ENCODE measurements around the gene CMTM4. TPM values are rescaled to one million over a fixed set of nuclear protein-coding genes. Genes with fewer than 3 reads are reported as not detected.

Gene CMTM4
- total and polyA plus RNA-seq, 4 experiments from 2014 or later, result 0.21 to 2.2 (median 2.0) TPM; not detected in 1

DNA sequence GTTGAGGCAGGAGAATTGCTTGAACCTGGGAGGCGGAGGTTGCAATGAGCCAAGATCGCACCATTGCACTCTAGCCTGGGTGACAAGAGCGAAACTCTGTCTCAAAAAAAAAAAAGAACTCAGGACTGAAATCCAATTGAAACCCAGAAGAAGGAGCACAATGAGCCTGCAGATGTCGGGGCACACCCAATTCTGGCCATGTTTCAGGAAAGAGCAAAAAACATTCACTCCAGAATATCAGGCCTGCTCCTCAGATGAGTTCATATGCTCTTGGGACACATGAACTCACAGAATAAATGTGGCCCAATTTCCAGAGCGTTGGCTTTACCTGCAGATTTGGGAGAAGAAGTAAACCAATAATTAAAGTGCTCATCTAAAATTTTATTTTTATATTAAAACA is 120.2 kb downstream of the CMTM4 start:
- intact Hi-C loops (cut with micrococcal nuclease), result no loop called here
- ChIA-PET POLR2A (ENCODE audit: partially characterized antibody) (interaction anchor here (0.9 kb wide), 1 partner anchor 28 kb away, joined by 3 read pairs; no protein-coding TSS in a partner anchor), CTCF (ENCODE audit: partially characterized antibody) (interaction anchor here (0.7 to 3.1 kb wide), 3 partner anchors 13 to 32 kb away, joined by 3 to 20 read pairs (median 4); no protein-coding TSS in a partner anchor)
- Mint-ChIP-seq H3K4me3 (no peak overlapping the region), H3K4me1 (peaks cover 4 to 27% (median 11%) of the 10 kb centered on the region in 4 donors), H3K27me3 (peaks cover 2 to 6% of the 10 kb centered on the region in 2 donors), H3K36me3 (no peaks in the 10 kb centered on the region), H3K9me3 (no peaks in the 10 kb centered on the region), H3K27ac (no peak overlapping the region)
- no peak overlapping the region for H3K4me3 ChIP-seq (ENCODE audit: low read length in 2 of 2)
- H3K4me1 ChIP-seq (ENCODE audit: insufficient read depth, low read length), result peaks cover 5% of the 10 kb centered on the region
- no peak overlapping the region for H3K27ac ChIP-seq (ENCODE audit: low read depth, low read length)
- H3K27me3 ChIP-seq (ENCODE audit: insufficient read depth, low read length), result peaks cover 3% of the 10 kb centered on the region
- DNase-seq, result no peak
- no peaks in the 10 kb centered on the region for H3K36me3 ChIP-seq (ENCODE audit: insufficient read depth, low read length)
- no peaks in the 10 kb centered on the region for H3K9me3 ChIP-seq (ENCODE audit: control insufficient read depth in 1 of 2, low read length in 2 of 2)

DNA sequence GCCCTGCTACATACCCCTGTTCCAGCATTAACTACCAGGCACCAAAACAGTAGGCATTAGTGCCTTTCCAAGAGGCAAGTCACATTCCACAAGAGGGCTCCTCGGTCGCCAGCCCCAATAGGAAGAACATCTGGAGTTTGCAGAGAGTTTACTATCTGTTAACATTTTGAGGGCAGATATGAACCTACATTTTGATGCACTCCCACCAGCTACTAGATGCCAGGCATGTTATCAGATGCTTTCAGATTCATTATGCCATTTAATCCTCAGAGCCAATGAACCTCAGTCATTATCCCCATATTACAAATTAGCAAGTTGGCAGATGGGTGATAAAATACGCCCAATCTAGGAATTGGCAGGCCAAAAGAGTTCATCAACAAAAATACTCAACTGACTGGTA is 121.5 kb downstream of the CMTM4 start:
- H3K27ac Mint-ChIP-seq, result peak overlapping the region in 2 of 7 donors; percentile 9 to 80
- POLR2A ChIA-PET (ENCODE audit: partially characterized antibody), result interaction anchor here (1.3 to 1.6 kb wide), 3 partner anchors 23 to 62 kb away, joined by 4 read pairs; partner anchors contain the start of gene CKLF

DNA sequence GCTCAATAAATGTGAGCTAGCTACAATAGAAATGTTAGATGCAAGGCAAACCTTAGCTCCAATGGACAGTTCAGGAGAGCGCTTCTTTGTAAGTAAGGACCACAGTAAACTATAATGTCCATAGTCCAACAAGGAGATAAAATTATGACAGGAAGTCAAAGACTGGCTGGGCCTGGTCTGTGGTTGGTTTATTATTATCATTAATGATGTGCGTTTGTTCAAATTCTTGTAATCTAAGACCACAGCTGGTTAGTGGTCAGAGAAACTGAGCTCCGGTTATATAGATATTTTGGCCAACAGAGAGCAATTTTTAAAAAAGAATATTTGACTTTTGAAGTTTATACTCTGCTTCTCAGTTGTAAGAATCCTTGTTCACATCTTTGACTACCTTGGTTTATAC is 122.0 kb downstream of the CMTM4 start:
- no peaks in the 10 kb centered on the region for H3K36me3 ChIP-seq (ENCODE audit: insufficient read depth, low read length)

More for the DNA sequence above, 121.5 kb downstream of the CMTM4 start:
- peaks cover 3% of the 10 kb centered on the region for H3K27me3 ChIP-seq (ENCODE audit: insufficient read depth, low read length)
- CTCF ChIA-PET (ENCODE audit: partially characterized antibody), result interaction anchor here (0.9 to 3.1 kb wide), 5 partner anchors 10 to 96 kb away, joined by 3 to 20 read pairs (median 4); no protein-coding TSS in a partner anchor
- H3K4me3 Mint-ChIP-seq, result no peak overlapping the region
- peaks cover 4 to 31% (median 16%) of the 10 kb centered on the region in 4 donors for H3K4me1 Mint-ChIP-seq
- H3K9me3 Mint-ChIP-seq, result no peaks in the 10 kb centered on the region
- no peak overlapping the region for H3K27ac ChIP-seq (ENCODE audit: low read depth, low read length)
- H3K4me1 ChIP-seq (ENCODE audit: insufficient read depth, low read length), result peaks cover 5% of the 10 kb centered on the region
- no peaks in the 10 kb centered on the region for H3K36me3 ChIP-seq (ENCODE audit: insufficient read depth, low read length)
- no peak for DNase-seq
- peaks cover 0 to under 1% of the 10 kb centered on the region in 2 donors for H3K36me3 Mint-ChIP-seq
- peaks cover 2 to 4% of the 10 kb centered on the region in 2 donors for H3K27me3 Mint-ChIP-seq
- intact Hi-C loops (cut with micrococcal nuclease), result no loop called here
- H3K4me3 ChIP-seq (ENCODE audit: low read length in 2 of 2), result no peak overlapping the region
- no peaks in the 10 kb centered on the region for H3K9me3 ChIP-seq (ENCODE audit: control insufficient read depth in 1 of 2, low read length in 2 of 2)

GRCh38 chr16:66574081-66574480 is 122.5 kb downstream of the CMTM4 start:
- CTCF ChIA-PET (ENCODE audit: partially characterized antibody), result interaction anchor here (1.0 to 4.1 kb wide), 5 partner anchors 11 to 169 kb away, joined by 3 to 21 read pairs (median 4); no protein-coding TSS in a partner anchor
- Mint-ChIP-seq H3K36me3 (peaks cover 0 to 3% of the 10 kb centered on the region in 2 donors), H3K4me3 (no peak overlapping the region), H3K27ac (peak overlapping the region in 2 of 7 donors; percentile 17 to 19), H3K9me3 (no peaks in the 10 kb centered on the region), H3K27me3 (peaks cover 0 to 4% of the 10 kb centered on the region in 2 donors), H3K4me1 (peaks cover 4 to 22% (median 13%) of the 10 kb centered on the region in 4 donors)
- no peak overlapping the region for H3K4me3 ChIP-seq (ENCODE audit: low read length in 2 of 2)
- H3K36me3 ChIP-seq (ENCODE audit: insufficient read depth, low read length), result no peaks in the 10 kb centered on the region
- POLR2A ChIA-PET (ENCODE audit: partially characterized antibody), result interaction anchor here (1.0 to 1.6 kb wide), 4 partner anchors 9 to 61 kb away, joined by 3 to 4 read pairs (median 4); partner anchors contain the start of gene CKLF
- no peak for DNase-seq
- H3K27ac ChIP-seq (ENCODE audit: low read depth, low read length), result no peak overlapping the region
- H3K4me1 ChIP-seq (ENCODE audit: insufficient read depth, low read length), result no peaks in the 10 kb centered on the region
- H3K9me3 ChIP-seq (ENCODE audit: control insufficient read depth in 1 of 2, low read length in 2 of 2), result no peaks in the 10 kb centered on the region
- intact Hi-C loops (cut with micrococcal nuclease), result no loop called here
- peaks cover 3% of the 10 kb centered on the region for H3K27me3 ChIP-seq (ENCODE audit: insufficient read depth, low read length)

More for the DNA sequence above, 122.0 kb downstream of the CMTM4 start:
- no peak overlapping the region for H3K27ac ChIP-seq (ENCODE audit: low read depth, low read length)
- peaks cover 4 to 25% (median 14%) of the 10 kb centered on the region in 4 donors for H3K4me1 Mint-ChIP-seq
- no peak overlapping the region for H3K4me3 ChIP-seq (ENCODE audit: low read length in 2 of 2)
- H3K27ac Mint-ChIP-seq, result peak overlapping the region in 1 of 7 donors; percentile 80
- intact Hi-C loops (cut with micrococcal nuclease), result no loop called here
- DNase-seq, result no peak
- peaks cover 3% of the 10 kb centered on the region for H3K4me1 ChIP-seq (ENCODE audit: insufficient read depth, low read length)
- H3K27me3 ChIP-seq (ENCODE audit: insufficient read depth, low read length), result peaks cover 3% of the 10 kb centered on the region
- no peak overlapping the region for H3K4me3 Mint-ChIP-seq
- peaks cover 0 to 3% of the 10 kb centered on the region in 2 donors for H3K36me3 Mint-ChIP-seq
- no peaks in the 10 kb centered on the region for H3K9me3 Mint-ChIP-seq
- peaks cover 0 to 4% of the 10 kb centered on the region in 2 donors for H3K27me3 Mint-ChIP-seq
- H3K9me3 ChIP-seq (ENCODE audit: control insufficient read depth in 1 of 2, low read length in 2 of 2), result no peaks in the 10 kb centered on the region
- CTCF ChIA-PET (ENCODE audit: partially characterized antibody), result interaction anchor here (1.0 to 3.1 kb wide), 4 partner anchors 11 to 95 kb away, joined by 3 to 20 read pairs (median 4); no protein-coding TSS in a partner anchor
- POLR2A ChIA-PET (ENCODE audit: partially characterized antibody), result interaction anchor here (1.0 to 1.6 kb wide), 4 partner anchors 9 to 62 kb away, joined by 3 to 4 read pairs (median 4); partner anchors contain the start of gene CKLF

- Histone ChIP-seq H3K36me3 (ENCODE audit: insufficient read depth, low read length) (no peaks in the 10 kb centered on the region), H3K4me3 (ENCODE audit: low read length in 2 of 2) (no peak overlapping the region), H3K4me1 (ENCODE audit: insufficient read depth, low read length) (no peaks in the 10 kb centered on the region), H3K9me3 (ENCODE audit: control insufficient read depth in 1 of 2, low read length in 2 of 2) (no peaks in the 10 kb centered on the region), H3K27ac (ENCODE audit: low read depth, low read length) (no peak overlapping the region), H3K27me3 (ENCODE audit: insufficient read depth, low read length) (no peaks in the 10 kb centered on the region)
- intact Hi-C loops (cut with micrococcal nuclease), result loop anchor here (2.0 kb wide), 1 partner anchor 20 kb away; the partner anchor contains the start of gene CKLF
- H3K4me1 Mint-ChIP-seq, result peaks cover 0 to 14% (median 10%) of the 10 kb centered on the region in 4 donors
- H3K27ac Mint-ChIP-seq, result peak overlapping the region; percentile 5 to 86 (median 68)
- CTCF ChIA-PET (ENCODE audit: partially characterized antibody), result interaction anchor here (1.8 to 4.1 kb wide), 3 partner anchors 9 to 18 kb away, joined by 4 to 21 read pairs (median 5); no protein-coding TSS in a partner anchor
- no peak for DNase-seq
- peaks cover 7 to 10% of the 10 kb centered on the region in 2 donors for H3K36me3 Mint-ChIP-seq
- peaks cover 0 to 1% of the 10 kb centered on the region in 2 donors for H3K27me3 Mint-ChIP-seq
- no peaks in the 10 kb centered on the region for H3K9me3 Mint-ChIP-seq
- H3K4me3 Mint-ChIP-seq, result no peak overlapping the region
- POLR2A ChIA-PET (ENCODE audit: partially characterized antibody), result interaction anchor here (1.3 to 1.4 kb wide), 3 partner anchors 19 to 51 kb away, joined by 3 to 5 read pairs (median 4); partner anchors contain the start of gene CKLF
These were observed 124.2 kb downstream of the CMTM4 start for GRCh38 chr16:66572356-66572755.

DNA sequence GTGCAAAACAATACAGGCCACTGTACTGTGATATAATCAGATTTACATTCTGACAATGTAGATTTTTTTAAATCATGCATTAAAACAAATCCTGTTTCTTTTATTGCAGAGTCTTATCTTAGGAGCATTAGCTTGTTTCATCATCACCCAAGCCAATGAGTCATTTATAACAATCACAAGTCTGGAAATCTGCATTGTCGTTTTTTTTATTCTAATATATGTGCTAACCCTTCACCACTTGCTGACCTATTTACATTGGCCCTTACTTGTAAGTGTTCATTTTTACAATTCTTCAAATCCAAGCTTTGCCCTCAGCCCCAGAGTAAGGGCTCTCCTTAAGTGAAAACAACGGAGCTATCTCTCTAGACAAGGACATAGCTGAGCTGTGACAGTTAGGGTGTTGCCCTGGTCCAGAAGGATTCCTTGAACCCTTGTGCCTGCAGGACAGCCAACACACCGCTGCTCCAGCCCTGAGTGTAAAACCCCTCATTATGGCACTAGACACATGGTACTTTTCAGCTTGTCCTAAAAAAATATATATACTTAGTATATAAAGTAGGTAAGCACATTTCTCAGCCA is 126.6 kb downstream of the CMTM4 start:
- intact Hi-C loops (cut with micrococcal nuclease), result no loop called here
- peaks cover under 1 to 20% (median 10%) of the 10 kb centered on the region in 4 donors for H3K4me1 Mint-ChIP-seq
- ChIA-PET POLR2A (ENCODE audit: partially characterized antibody) (interaction anchor here (1.0 kb wide), 1 partner anchor 20 kb away, joined by 3 read pairs; no protein-coding TSS in a partner anchor), CTCF (ENCODE audit: partially characterized antibody) (interaction anchor here (1.0 to 4.1 kb wide), 7 partner anchors 7 to 261 kb away, joined by 3 to 21 read pairs (median 3); partner anchors contain the start of genes CMTM2 and NAE1)
- Histone ChIP-seq H3K27ac (ENCODE audit: low read depth, low read length) (no peak overlapping the region), H3K9me3 (ENCODE audit: control insufficient read depth in 1 of 2, low read length in 2 of 2) (no peaks in the 10 kb centered on the region), H3K4me3 (ENCODE audit: low read length in 2 of 2) (no peak overlapping the region), H3K27me3 (ENCODE audit: insufficient read depth, low read length) (no peaks in the 10 kb centered on the region), H3K36me3 (ENCODE audit: insufficient read depth, low read length) (peaks cover 14% of the 10 kb centered on the region), H3K4me1 (ENCODE audit: insufficient read depth, low read length) (peaks cover 2% of the 10 kb centered on the region)
- DNase-seq, result no peak
- no peaks in the 10 kb centered on the region for H3K9me3 Mint-ChIP-seq
- H3K36me3 Mint-ChIP-seq, result peaks cover 27 to 29% of the 10 kb centered on the region in 2 donors
- H3K27ac Mint-ChIP-seq, result peak overlapping the region in 2 of 7 donors; percentile 16 to 46
- no peak overlapping the region for H3K4me3 Mint-ChIP-seq
- no peaks in the 10 kb centered on the region for H3K27me3 Mint-ChIP-seq

DNA sequence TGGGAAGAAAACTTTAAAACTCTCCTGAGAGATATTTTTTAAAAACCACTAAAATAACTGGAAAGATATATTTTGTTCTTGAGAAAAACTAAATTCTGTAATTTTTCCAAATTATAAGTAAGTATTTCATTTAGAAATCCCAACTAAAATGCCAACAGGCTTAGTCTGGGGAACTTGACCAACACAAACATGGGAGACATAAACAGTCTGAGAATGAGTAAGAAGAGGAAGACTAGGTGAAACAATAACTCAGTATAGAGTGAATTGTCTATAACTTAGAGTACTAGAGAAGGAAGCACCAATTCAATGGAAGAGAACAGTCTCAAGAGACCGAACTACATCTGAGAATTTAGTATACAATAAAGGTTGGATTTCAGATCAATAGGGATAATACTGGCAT is 127.4 kb downstream of the CMTM4 start:
- H3K27ac Mint-ChIP-seq, result peak overlapping the region in 2 of 7 donors; percentile 1 to 16
- H3K27me3 ChIP-seq (ENCODE audit: insufficient read depth, low read length), result no peaks in the 10 kb centered on the region
- peaks cover 19% of the 10 kb centered on the region for H3K36me3 ChIP-seq (ENCODE audit: insufficient read depth, low read length)
- H3K4me3 Mint-ChIP-seq, result no peak overlapping the region
- ChIA-PET POLR2A (ENCODE audit: partially characterized antibody) (interaction anchor here (1.0 kb wide), 1 partner anchor 21 kb away, joined by 3 read pairs; no protein-coding TSS in a partner anchor), CTCF (ENCODE audit: partially characterized antibody) (interaction anchor here (0.9 to 1.2 kb wide), 4 partner anchors 13 to 261 kb away, joined by 3 read pairs; partner anchors contain the start of gene NAE1)
- H3K36me3 Mint-ChIP-seq, result peaks cover 31 to 32% of the 10 kb centered on the region in 2 donors
- no peaks in the 10 kb centered on the region for H3K27me3 Mint-ChIP-seq
- no peaks in the 10 kb centered on the region for H3K9me3 ChIP-seq (ENCODE audit: control insufficient read depth in 1 of 2, low read length in 2 of 2)
- no peak overlapping the region for H3K4me3 ChIP-seq (ENCODE audit: low read length in 2 of 2)
- no peak for DNase-seq
- H3K9me3 Mint-ChIP-seq, result no peaks in the 10 kb centered on the region
- H3K27ac ChIP-seq (ENCODE audit: low read depth, low read length), result no peak overlapping the region
- peaks cover 2 to 23% (median 10%) of the 10 kb centered on the region in 4 donors for H3K4me1 Mint-ChIP-seq
- peaks cover 6% of the 10 kb centered on the region for H3K4me1 ChIP-seq (ENCODE audit: insufficient read depth, low read length)
- intact Hi-C loops (cut with micrococcal nuclease), result no loop called here
